Measurements from ENCODE around the gene PTPA.
"Not testable (repeated sequence)": the region's sequence is repeated elsewhere in the genome, so short reads cannot be mapped to it uniquely, and the experiment has no call there.

DNA sequence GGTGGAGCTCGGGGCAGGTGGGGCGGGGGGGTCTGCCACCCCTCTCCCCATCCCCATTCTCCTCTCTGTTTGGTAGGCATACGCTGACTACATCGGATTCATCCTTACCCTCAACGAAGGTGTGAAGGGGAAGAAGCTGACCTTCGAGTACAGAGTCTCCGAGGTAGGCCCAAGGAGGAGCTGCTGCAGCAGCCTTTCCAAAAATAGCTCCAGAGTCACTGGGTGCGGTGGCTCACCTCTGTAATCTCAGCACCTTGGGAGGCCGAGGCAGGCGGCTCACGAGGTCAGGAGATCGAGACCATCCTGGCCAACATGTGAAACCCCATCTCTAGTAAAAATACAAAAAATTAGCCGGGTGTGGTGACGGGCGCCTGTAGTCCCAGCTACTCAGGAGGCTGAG is 11.8 kb downstream of the PTPA start:
- TF ChIP-seq, protein P1, sequence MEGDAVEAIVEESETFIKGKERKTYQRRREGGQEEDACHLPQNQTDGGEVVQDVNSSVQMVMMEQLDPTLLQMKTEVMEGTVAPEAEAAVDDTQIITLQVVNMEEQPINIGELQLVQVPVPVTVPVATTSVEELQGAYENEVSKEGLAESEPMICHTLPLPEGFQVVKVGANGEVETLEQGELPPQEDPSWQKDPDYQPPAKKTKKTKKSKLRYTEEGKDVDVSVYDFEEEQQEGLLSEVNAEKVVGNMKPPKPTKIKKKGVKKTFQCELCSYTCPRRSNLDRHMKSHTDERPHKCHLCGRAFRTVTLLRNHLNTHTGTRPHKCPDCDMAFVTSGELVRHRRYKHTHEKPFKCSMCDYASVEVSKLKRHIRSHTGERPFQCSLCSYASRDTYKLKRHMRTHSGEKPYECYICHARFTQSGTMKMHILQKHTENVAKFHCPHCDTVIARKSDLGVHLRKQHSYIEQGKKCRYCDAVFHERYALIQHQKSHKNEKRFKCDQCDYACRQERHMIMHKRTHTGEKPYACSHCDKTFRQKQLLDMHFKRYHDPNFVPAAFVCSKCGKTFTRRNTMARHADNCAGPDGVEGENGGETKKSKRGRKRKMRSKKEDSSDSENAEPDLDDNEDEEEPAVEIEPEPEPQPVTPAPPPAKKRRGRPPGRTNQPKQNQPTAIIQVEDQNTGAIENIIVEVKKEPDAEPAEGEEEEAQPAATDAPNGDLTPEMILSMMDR (IDR thresholded peaks at IDR 0.05): not testable (repeated sequence)
- TF ChIP-seq POLR2A, EP300 (IDR thresholded peaks at IDR 0.05): not testable (repeated sequence)
